ENCODE measurements around the gene IBA57. TPM values are rescaled to one million over a fixed set of nuclear protein-coding genes. Genes with fewer than 3 reads are reported as not detected.

Gene IBA57
- polyA plus RNA-seq, 1 donor (not counting 4 experiments of a cell fraction or from before 2014, with no cell fraction given): 1.5 TPM

- Histone ChIP-seq H3K79me2 (ENCODE audit: control insufficient read depth, insufficient read depth, low read length) (peaks cover 76% of the 10 kb centered on the region), H3K27me3 (ENCODE audit: control insufficient read depth, extremely low read depth, insufficient read depth, low read length) (no peaks in the 10 kb centered on the region), H4K20me1 (ENCODE audit: control insufficient read depth, extremely low read depth, insufficient read depth, low read length) (peaks cover 23% of the 10 kb centered on the region), H3K9ac (ENCODE audit: control insufficient read depth, extremely low read depth, insufficient read depth, low read length) (peak overlapping the region; percentile 86), H3K9me3 (ENCODE audit: control insufficient read depth, low read depth, low read length) (no peaks in the 10 kb centered on the region), H3K4me2 (ENCODE audit: control insufficient read depth, extremely low read depth, insufficient read depth, low read depth, low read length) (peak overlapping the region; percentile 98), H3K4me1 (ENCODE audit: control insufficient read depth, extremely low read depth, insufficient read depth, low read length) (peaks cover 40% of the 10 kb centered on the region), H3K36me3 (ENCODE audit: control insufficient read depth in 2 of 2, extremely low read depth in 1 of 2, insufficient read depth in 2 of 2, low read length in 2 of 2) (peaks cover 22 to 36% of the 10 kb centered on the region in 2 experiments), H2AFZ (ENCODE audit: control insufficient read depth, low read length) (no peak overlapping the region), H3K9me1 (ENCODE audit: control insufficient read depth, extremely low read depth, insufficient read depth, low read length) (peaks cover 2% of the 10 kb centered on the region), H3K27ac (ENCODE audit: control insufficient read depth, insufficient read depth, low read length) (no peak overlapping the region), H3K4me3 (ENCODE audit: control insufficient read depth in 2 of 3, extremely low read depth in 1 of 3, insufficient read depth in 2 of 3, low read depth in 1 of 3, low read length in 3 of 3) (peak overlapping the region; percentile 84 to 96 (median 89))
- dilution Hi-C loops (cut with MboI; ENCODE audit: extremely low pct_ligation_motif_present, low sequenced_read_pairs): no loop called here
- TF ChIP-seq EZH2 (IDR thresholded peaks at IDR 0.05; ENCODE audit: low read length) (no peak), CTCF (optimal IDR thresholded peaks at IDR 0.05 in 1 of 3, IDR thresholded peaks at IDR 0.05 in 1 of 3, conservative IDR thresholded peaks at IDR 0.05 in 1 of 3; ENCODE audit: extremely low read depth in 1 of 3, insufficient read depth in 2 of 3, low read length in 3 of 3) (no peak)
- peak; percentile 26 for FAIRE-seq
- DNase-seq (ENCODE audit: low read depth, low spot score): no peak
Observed at GRCh38 chr1:228142701-228143136, 22.9 kb upstream of the IBA57 start.

DNA sequence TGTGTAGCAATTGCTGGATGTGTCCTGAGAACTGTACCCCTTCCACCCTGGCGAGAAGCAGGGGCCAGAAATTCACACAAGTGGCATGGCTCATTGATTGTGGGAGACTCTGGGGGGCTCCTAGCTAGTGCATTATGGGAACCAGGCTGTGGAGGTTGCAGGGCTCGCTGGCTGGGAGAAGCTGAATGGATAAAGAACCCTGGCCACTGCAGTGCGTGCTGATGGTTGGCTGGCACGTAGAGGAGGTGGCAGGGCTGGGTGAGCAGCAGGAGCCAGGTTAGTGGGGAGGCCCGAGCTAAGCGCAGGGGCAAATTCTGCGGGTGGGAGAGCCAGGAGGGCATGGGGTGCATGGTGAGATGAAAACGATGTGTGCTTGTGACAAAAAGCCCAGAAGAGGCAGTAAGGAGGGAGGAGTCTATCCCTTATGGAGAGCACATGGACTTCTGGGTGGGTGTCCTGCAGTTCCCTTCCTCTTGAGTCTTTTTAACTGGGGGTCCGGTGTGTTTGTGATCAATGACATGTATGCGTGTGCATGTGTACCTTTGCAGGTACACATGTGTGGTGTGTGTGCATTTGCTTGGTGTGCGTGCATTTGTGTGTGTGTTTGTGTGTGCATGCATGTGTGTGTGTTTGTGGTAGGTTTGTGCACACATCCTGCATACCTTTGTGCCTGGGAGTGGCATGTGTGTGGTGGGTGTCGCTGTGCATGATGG, 22.0 kb upstream of the IBA57 start:
- H2AFZ ChIP-seq (ENCODE audit: control insufficient read depth, low read length): no peak overlapping the region
- H3K36me3 ChIP-seq (ENCODE audit: control insufficient read depth in 2 of 2, extremely low read depth in 1 of 2, insufficient read depth in 2 of 2, low read length in 2 of 2): peaks cover 28 to 45% of the 10 kb centered on the region in 2 experiments
- peak; percentile 32 for FAIRE-seq
- peak overlapping the region; percentile 86 for H3K9ac ChIP-seq (ENCODE audit: control insufficient read depth, extremely low read depth, insufficient read depth, low read length)
- H3K9me1 ChIP-seq (ENCODE audit: control insufficient read depth, extremely low read depth, insufficient read depth, low read length): peaks cover 2% of the 10 kb centered on the region
- peak overlapping the region in 1 of 3 experiments; percentile 84 for H3K4me3 ChIP-seq (ENCODE audit: control insufficient read depth in 2 of 3, extremely low read depth in 1 of 3, insufficient read depth in 2 of 3, low read depth in 1 of 3, low read length in 3 of 3)
- no peak for DNase-seq (ENCODE audit: low read depth, low spot score)
- H3K9me3 ChIP-seq (ENCODE audit: control insufficient read depth, low read depth, low read length): no peaks in the 10 kb centered on the region
- H4K20me1 ChIP-seq (ENCODE audit: control insufficient read depth, extremely low read depth, insufficient read depth, low read length): peaks cover 26% of the 10 kb centered on the region
- peaks cover 80% of the 10 kb centered on the region for H3K79me2 ChIP-seq (ENCODE audit: control insufficient read depth, insufficient read depth, low read length)
- H3K27ac ChIP-seq (ENCODE audit: control insufficient read depth, insufficient read depth, low read length): no peak overlapping the region
- TF ChIP-seq CTCF (optimal IDR thresholded peaks at IDR 0.05 in 1 of 3, IDR thresholded peaks at IDR 0.05 in 1 of 3, conservative IDR thresholded peaks at IDR 0.05 in 1 of 3; ENCODE audit: extremely low read depth in 1 of 3, insufficient read depth in 2 of 3, low read length in 3 of 3) (no peak), EZH2 (IDR thresholded peaks at IDR 0.05; ENCODE audit: low read length) (no peak)
- H3K27me3 ChIP-seq (ENCODE audit: control insufficient read depth, extremely low read depth, insufficient read depth, low read length): no peaks in the 10 kb centered on the region
- peaks cover 49% of the 10 kb centered on the region for H3K4me1 ChIP-seq (ENCODE audit: control insufficient read depth, extremely low read depth, insufficient read depth, low read length)
- dilution Hi-C loops (cut with MboI; ENCODE audit: extremely low pct_ligation_motif_present, low sequenced_read_pairs): no loop called here
- peak overlapping the region; percentile 98 for H3K4me2 ChIP-seq (ENCODE audit: control insufficient read depth, extremely low read depth, insufficient read depth, low read depth, low read length)

Measured in keratinocyte (primary cell).